Gastroesophageal sphincter (tissue), 3 donors: ENCODE measurements around the gene CCDC127.

Experiments
- POLR2A ChIP-seq, 2 donors: fragments of 450-650 bp; IDR thresholded peaks; one replicate each; pipeline ENCODE4 v1.6.1; 2017; ENCODE audit warnings: antibody characterized with exemption in 2 of 2, mild to moderate bottlenecking in 2 of 2, moderate library complexity in 1 of 2
- POLR2AphosphoS5 ChIP-seq: sonication (generic); formaldehyde crosslinking; IDR thresholded peaks from one replicate; pipeline ENCODE4 v1.6.1; 2017; ENCODE audit warnings: antibody characterized with exemption
- TF ChIP-seq, protein P1 (sequence below), 4 experiments: fragments of 200-600 bp in 2 of 4; fragments of 450-650 bp in 2 of 4; sonication (generic) in 1 of 4; IDR thresholded peaks; one replicate each; pipeline ENCODE4 v1.5.1; 2017 to 2019; ENCODE audit warnings: antibody characterized with exemption in 4 of 4, mild to moderate bottlenecking in 2 of 4, moderate library complexity in 2 of 4

DNA sequence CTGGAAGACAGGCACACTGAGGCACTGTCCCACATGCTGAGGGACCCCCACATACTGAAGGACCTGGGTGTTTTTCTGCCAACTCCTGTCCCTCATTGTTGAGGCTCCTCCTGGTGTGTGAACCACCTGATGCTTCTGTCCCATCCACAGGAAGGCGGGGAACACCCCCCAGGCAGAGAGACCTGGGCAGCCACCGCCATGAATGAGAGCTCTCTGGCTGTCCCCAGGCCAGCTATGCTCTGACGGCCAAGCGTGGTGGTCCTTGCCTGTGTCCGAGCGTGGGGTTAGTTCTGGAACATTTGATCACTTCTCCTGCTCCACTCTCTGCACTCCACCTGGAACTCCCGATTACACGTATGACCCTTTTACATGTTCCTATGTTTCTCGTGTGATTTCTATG, 38.6 kb downstream of the CCDC127 start:
- TF ChIP-seq, protein P1, sequence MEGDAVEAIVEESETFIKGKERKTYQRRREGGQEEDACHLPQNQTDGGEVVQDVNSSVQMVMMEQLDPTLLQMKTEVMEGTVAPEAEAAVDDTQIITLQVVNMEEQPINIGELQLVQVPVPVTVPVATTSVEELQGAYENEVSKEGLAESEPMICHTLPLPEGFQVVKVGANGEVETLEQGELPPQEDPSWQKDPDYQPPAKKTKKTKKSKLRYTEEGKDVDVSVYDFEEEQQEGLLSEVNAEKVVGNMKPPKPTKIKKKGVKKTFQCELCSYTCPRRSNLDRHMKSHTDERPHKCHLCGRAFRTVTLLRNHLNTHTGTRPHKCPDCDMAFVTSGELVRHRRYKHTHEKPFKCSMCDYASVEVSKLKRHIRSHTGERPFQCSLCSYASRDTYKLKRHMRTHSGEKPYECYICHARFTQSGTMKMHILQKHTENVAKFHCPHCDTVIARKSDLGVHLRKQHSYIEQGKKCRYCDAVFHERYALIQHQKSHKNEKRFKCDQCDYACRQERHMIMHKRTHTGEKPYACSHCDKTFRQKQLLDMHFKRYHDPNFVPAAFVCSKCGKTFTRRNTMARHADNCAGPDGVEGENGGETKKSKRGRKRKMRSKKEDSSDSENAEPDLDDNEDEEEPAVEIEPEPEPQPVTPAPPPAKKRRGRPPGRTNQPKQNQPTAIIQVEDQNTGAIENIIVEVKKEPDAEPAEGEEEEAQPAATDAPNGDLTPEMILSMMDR (IDR thresholded peaks at IDR 0.05): no peak
- TF ChIP-seq POLR2A (IDR thresholded peaks at IDR 0.05) (no peak), POLR2AphosphoS5 (no peak)
